HG03432 (cell line): ENCODE results near the gene ANK2.
"Not testable (repeated sequence)": the region's sequence is repeated elsewhere in the genome, so short reads cannot be mapped to it uniquely, and the experiment has no call there.

Source experiments
- ATAC-seq: cut with Tn5 transposase; IDR thresholded peaks from one replicate; pipeline ENCODE4 v1.9.1; 2021; ENCODE audit warnings: mild to moderate bottlenecking, moderate library complexity; ENCODE audit not compliant: unreplicated experiment

The ANK2 gene

DNA sequence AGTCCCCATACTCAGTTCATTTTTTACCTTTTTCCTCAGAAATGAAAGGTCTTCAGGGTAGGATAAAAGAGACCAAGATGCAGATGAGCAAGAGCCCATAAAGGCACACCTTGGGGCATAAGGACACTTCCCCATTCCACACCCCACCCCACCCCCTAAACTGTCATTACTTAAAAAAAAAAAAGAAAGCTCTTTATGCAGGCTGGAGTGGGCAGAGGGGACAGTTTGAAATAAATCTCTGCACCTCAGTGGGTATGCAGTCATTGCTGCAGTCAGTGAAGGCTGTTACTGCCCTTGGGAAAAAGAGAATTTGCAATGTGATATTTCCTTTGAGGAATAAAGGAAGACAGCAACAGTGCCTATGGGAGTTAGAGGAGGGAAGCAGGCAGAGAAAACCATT is 137.5 kb downstream of the ANK2 start:
- ATAC-seq: no peak

GRCh38 chr4:113187358-113187757 is 137.9 kb downstream of the ANK2 start:
- ATAC-seq: no peak

GRCh38 chr4:113189546-113189945 is 140.1 kb downstream of the ANK2 start:
- ATAC-seq: no peak

DNA sequence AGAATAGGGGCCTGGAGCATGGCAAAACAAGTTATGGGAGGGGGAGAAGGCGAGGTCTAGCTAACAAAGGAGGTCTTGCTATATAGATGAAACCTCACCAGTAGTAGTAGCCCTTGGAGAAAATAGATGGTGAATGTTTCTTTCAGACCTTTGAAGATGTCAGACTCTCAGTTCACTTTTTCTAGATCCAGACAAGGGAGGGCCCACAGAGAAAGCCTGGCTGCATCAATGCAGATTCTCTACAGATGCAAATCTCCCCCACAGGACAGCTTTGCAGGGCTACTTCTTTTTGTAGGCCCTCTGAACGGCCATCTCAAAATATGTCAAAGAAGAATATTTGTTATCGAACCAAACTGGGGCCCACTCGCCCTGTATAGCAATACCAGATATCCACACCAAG is 159.7 kb downstream of the ANK2 start:
- ATAC-seq: peak; percentile 62

DNA sequence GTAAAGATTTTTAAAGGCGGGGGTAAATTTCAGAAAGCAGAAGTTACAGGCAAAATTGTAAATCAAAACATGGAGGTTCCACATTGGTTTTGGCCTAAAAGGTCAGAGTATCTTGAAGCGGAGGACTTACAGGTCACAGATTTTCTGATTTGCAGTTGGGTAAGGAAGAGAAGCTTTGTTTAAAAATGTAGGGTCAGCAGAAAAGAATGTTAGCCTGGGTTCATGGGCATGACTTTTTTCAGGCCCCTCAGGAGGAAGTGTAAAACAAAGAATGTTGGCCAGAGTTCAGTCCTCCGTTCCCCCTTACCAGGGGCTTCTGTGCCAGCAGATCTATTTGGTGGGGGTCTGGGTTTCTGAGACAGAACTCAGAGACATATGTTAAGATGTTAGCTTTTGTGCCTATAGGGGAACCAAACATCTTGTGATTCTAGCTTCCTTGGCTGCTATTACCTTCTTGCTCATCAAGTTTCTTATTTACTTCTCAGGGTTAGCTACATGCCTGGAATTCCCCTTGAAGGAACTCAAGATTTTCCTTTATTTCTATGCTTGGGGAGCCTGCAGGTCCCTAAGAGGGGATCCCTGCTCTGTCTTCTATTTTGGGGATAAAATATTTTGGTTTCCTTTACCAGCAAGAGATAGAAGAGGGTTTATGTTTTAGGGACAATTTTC is 160.3 kb downstream of the ANK2 start:
- ATAC-seq: no peak

- ATAC-seq: no peak
These were observed 163.2 kb downstream of the ANK2 start for GRCh38 chr4:113212613-113213012.

- ATAC-seq: no peak
These were observed 172.5 kb downstream of the ANK2 start for GRCh38 chr4:113221990-113222389.

DNA sequence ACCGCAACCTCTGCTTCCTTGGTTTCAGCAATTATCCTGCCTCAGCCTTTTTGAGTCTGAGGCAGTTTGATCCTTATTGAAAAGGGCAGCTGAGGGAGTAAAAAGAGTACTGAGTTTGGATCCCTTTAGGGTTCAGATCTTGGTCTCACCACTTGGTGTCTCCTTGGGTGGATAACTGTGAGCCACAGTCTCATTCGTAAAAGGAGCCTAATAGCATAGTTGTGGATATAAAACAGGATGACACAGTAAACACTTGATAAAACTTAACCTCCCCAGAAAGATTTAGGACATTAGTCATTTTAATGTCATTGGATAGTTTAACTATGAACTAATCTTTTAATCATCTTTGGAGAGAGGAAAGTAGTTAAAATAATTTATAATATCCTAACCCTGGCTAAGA is 173.0 kb downstream of the ANK2 start:
- no peak for ATAC-seq

GRCh38 chr4:113223001-113223400 is 173.5 kb downstream of the ANK2 start:
- ATAC-seq: no peak

GRCh38 chr4:113232194-113232593 is 182.7 kb downstream of the ANK2 start:
- ATAC-seq: no peak

DNA sequence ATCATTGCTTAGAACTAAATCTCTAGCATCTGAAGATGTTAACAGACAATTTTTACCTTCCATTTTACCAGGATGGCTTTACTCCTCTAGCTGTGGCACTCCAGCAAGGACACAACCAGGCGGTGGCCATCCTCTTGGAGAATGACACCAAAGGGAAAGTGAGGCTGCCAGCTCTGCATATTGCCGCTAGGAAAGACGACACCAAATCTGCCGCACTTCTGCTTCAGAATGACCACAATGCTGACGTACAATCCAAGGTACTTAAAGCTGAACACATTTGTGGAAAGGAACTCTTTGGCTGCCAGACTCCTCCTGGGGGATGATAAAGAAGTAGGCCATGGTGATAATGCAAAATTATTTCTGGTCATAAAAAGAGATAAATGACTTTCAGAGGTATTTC is 187.5 kb downstream of the ANK2 start:
- no peak for ATAC-seq

DNA sequence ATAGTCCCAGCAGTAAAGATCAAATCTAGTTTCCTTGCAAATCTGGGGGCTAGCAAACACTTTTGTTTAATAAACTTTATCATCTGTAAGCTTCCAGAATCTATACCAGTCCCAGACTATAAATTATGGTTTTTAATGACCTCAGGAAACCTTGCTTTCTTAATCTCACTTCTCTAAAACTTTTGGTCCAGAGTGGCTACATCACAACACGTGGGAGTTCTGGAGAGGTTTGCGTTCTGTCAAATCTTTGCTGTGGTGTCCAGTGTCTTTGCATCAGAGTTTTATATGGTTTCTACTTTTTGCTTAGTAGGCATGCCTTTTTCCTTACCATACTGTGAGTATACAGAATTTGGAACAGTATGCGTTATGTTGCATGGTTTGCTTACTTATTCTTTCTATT is 193.9 kb downstream of the ANK2 start:
- ATAC-seq: no peak

- ATAC-seq: not testable (repeated sequence)
These were observed 195.3 kb downstream of the ANK2 start for GRCh38 chr4:113244747-113245146.

- ATAC-seq: no peak
These were observed 198.9 kb downstream of the ANK2 start for GRCh38 chr4:113248320-113248719.

GRCh38 chr4:113255628-113256027 is 206.2 kb downstream of the ANK2 start:
- no peak for ATAC-seq

- no peak for ATAC-seq
These were observed 207.5 kb downstream of the ANK2 start for GRCh38 chr4:113256946-113257345.

GRCh38 chr4:113260688-113261087 is 211.2 kb downstream of the ANK2 start:
- ATAC-seq: no peak

DNA sequence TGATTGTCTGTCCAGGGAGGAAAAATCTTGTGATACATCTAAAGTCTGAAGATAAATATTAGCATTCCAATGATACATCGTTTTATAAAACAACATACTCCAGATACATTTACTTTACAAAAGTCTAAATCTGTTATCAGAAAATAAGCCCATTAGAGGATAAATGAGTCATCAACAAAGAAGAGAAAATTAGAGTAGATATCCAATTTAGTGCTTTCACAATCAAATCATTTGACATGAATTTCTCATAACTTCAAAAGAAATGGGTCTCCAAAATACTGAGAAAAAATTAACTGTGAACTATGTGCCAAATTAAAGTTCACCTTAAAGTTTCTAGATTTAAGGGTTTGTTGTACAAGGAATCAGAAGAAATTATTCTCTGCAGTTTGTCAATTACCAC is 213.8 kb downstream of the ANK2 start:
- no peak for ATAC-seq

DNA sequence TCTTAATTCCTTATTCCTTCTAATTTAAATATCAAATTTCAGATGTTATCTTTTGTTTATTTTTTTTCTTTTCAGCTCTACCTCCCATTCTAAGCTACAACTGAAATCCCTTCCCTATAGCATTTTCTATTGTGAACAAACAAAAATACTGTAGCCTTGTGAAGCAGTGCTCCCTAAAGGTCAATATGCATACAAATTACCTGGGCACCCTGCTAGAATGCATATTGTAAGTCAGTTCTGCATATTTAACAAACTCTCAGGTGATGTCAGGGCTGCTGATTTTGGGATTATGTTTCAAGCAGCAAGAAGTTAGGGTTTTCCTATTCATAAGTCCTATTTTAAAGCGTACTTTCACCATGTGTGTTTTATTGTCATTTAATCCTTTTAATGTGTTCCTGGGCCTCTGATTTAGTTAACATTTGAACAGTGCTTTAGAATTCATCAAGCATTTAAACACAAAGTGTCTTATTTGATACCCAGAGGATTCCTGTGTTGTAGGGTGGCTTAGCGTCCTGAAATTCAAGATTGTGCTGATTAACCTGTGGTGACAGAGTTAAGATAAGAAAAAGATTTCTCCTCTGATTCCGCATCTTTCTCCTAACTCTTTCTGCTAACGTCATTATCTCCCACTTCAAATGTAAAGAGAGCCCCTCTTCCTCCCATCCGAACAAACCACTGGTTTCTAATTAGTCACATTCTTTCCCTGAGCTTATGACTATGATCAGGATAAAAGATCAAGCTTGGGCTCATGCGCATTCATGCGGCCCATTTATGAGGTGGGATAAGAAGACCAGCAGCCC is 221.3 kb downstream of the ANK2 start:
- ATAC-seq: no peak

DNA sequence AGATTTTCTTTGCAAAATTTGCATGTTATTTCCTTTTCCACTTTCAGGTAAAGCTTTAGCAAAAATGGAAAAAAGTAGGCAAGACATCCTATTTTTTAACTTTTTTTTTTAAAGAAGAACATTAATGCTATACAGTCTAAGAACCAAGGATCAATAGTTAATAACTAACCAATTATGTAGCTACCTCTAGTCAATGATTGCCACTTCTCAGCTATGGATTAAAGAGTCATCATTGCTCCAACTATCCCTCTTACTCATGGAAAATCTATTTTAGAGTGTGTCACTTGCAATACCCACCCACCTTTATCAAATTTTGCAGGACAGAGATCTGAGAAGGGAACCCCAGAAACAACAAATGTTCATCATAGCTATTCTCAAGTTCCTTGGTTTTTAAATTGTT is 223.1 kb downstream of the ANK2 start:
- ATAC-seq: no peak

- no peak for ATAC-seq
These were observed 224.3 kb downstream of the ANK2 start for GRCh38 chr4:113273721-113274220.

- ATAC-seq: no peak
These were observed 227.2 kb downstream of the ANK2 start for GRCh38 chr4:113276464-113277170.
